A673 (cell line): ENCODE data around the gene PPCS. TPM values are rescaled to one million over a fixed set of nuclear protein-coding genes. Genes with fewer than 3 reads are reported as not detected.

Experiments used
- BruUV-seq: library from RNA; stranded (reverse); fragments of 400-500 nt; replicated peaks from 2 replicates; lab custom pipeline; 2021; lab: Mats Ljungman, UMichigan
- CTCF ChIA-PET: fragments of 300-600 bp; sonication (Branson Sonifier 250); formaldehyde crosslinking; loops from one replicate; lab custom pipeline; 2022; ENCODE audit warnings: antibody characterized with exemption; lab: Charles Lee
- POLR2A ChIA-PET: fragments of 300-600 bp; sonication (Branson Sonifier 250); formaldehyde crosslinking; loops from one replicate; lab custom pipeline; 2022; ENCODE audit warnings: antibody characterized with exemption; ENCODE audit not compliant: low non-redundant PET; lab: Charles Lee
- DNase-seq: peaks from one replicate; pipeline ENCODE4 v3.0.0-alpha.2; 2015; ENCODE audit warnings: low spot score
- H3K27ac ChIP-seq: fragments of 200-600 bp; sonication (generic); 2 replicates; pipeline ENCODE4 v1.5.1; 2016; ENCODE audit warnings: mixed run types, low read depth, mild to moderate bottlenecking, mixed read lengths, antibody characterized with exemption, low read length; ENCODE audit not compliant: poor library complexity, severe bottlenecking
- H3K27me3 ChIP-seq: fragments of 200-600 bp; sonication (generic); replicated peaks from 2 replicates; pipeline ENCODE4 v1.6.1; 2017; ENCODE audit warnings: mixed run types, low read depth, mild to moderate bottlenecking, mixed read lengths, antibody characterized with exemption, low read length; ENCODE audit not compliant: insufficient read depth, poor library complexity
- H3K36me3 ChIP-seq: fragments of 200-600 bp; sonication (generic); 2 replicates; pipeline ENCODE4 v1.6.1; 2016; ENCODE audit warnings: mixed run types, mild to moderate bottlenecking, mixed read lengths, antibody characterized with exemption, low read length; ENCODE audit not compliant: insufficient read depth, poor library complexity, severe bottlenecking
- H3K4me1 ChIP-seq: fragments of 200-600 bp; sonication (generic); 2 replicates; pipeline ENCODE4 v1.6.1; 2017; ENCODE audit warnings: mixed run types, mild to moderate bottlenecking, mixed read lengths, antibody characterized with exemption, low read length; ENCODE audit not compliant: insufficient read depth, poor library complexity, severe bottlenecking
- H3K4me3 ChIP-seq: fragments of 200-600 bp; sonication (generic); 2 replicates; pipeline ENCODE4 v1.5.1; 2016; ENCODE audit warnings: low read depth, mixed run types, mild to moderate bottlenecking, mixed read lengths, low read length; ENCODE audit not compliant: poor library complexity, severe bottlenecking
- H3K9me3 ChIP-seq: fragments of 200-600 bp; sonication (generic); 2 replicates; pipeline ENCODE4 v1.6.1; 2016; ENCODE audit warnings: mixed run types, low read depth, mild to moderate bottlenecking, mixed read lengths, antibody characterized with exemption, low read length; ENCODE audit not compliant: poor library complexity, severe bottlenecking
- CTCF ChIP-seq: fragments of 300-800, 200-600 bp; sonication (generic); conservative IDR thresholded peaks from 2 replicates; pipeline ENCODE4 v1.5.1; 2017; ENCODE audit warnings: low read depth, mild to moderate bottlenecking, antibody characterized with exemption, low read length, moderate library complexity, mixed read lengths
- EZH2 ChIP-seq: fragments of 200-600 bp; sonication (generic); IDR thresholded peaks from 2 replicates; pipeline ENCODE4 v1.6.1; 2017; ENCODE audit warnings: borderline replicate concordance, low read depth, mild to moderate bottlenecking, mixed read lengths, antibody characterized with exemption, low read length; ENCODE audit not compliant: poor library complexity, severe bottlenecking
- intact Hi-C: fragments of 100-400 bp; cut with micrococcal nuclease; formaldehyde crosslinking; loops from one replicate; pipeline ENCODE4 v1.10.0; 2022; ENCODE audit not compliant: unreplicated experiment
- total RNA-seq: library from RNA; stranded (reverse); gene quantifications from 2 replicates; pipeline ENCODE4 v1.2.3, GENCODE V29; 2021

Gene PPCS
- total RNA-seq, 1 experiment from 2014 or later: 35.7 TPM

GRCh38 chr1:42432714-42433113, 23.6 kb upstream of the PPCS start:
- no peak for DNase-seq
- Histone ChIP-seq H3K9me3 (no peaks in the 10 kb centered on the region), H3K27me3 (no peaks in the 10 kb centered on the region), H3K4me3 (no peak overlapping the region), H3K27ac (no peak overlapping the region), H3K4me1 (no peaks in the 10 kb centered on the region), H3K36me3 (no peaks in the 10 kb centered on the region)
- intact Hi-C loops: no loop called here
- POLR2A ChIA-PET: no interaction called here
- CTCF ChIA-PET: no interaction called here
- BruUV-seq: no TSS peak
- no peak for TF ChIP-seq EZH2

GRCh38 chr1:42433369-42433768, 23.0 kb upstream of the PPCS start:
- H3K27me3 ChIP-seq: no peaks in the 10 kb centered on the region
- no peaks in the 10 kb centered on the region for H3K36me3 ChIP-seq
- ChIA-PET CTCF (no interaction called here), POLR2A (no interaction called here)
- intact Hi-C loops: no loop called here
- BruUV-seq: no TSS peak
- DNase-seq: no peak
- no peaks in the 10 kb centered on the region for H3K4me1 ChIP-seq
- H3K27ac ChIP-seq: no peak overlapping the region
- H3K4me3 ChIP-seq: no peak overlapping the region
- TF ChIP-seq EZH2 (no peak), CTCF (no peak)
- no peaks in the 10 kb centered on the region for H3K9me3 ChIP-seq

- Histone ChIP-seq H3K4me1 (no peaks in the 10 kb centered on the region), H3K9me3 (no peaks in the 10 kb centered on the region), H3K36me3 (no peaks in the 10 kb centered on the region), H3K27ac (no peak overlapping the region), H3K27me3 (no peaks in the 10 kb centered on the region), H3K4me3 (no peak overlapping the region)
- ChIA-PET CTCF (no interaction called here), POLR2A (no interaction called here)
- BruUV-seq: no TSS peak
- DNase-seq: no peak
- TF ChIP-seq CTCF (no peak), EZH2 (no peak)
- intact Hi-C loops: no loop called here
Observed at GRCh38 chr1:42434340-42434739, 22.0 kb upstream of the PPCS start.

GRCh38 chr1:42439940-42440339, 16.4 kb upstream of the PPCS start:
- H3K27ac ChIP-seq: no peak overlapping the region
- H3K9me3 ChIP-seq: no peaks in the 10 kb centered on the region
- TF ChIP-seq EZH2 (no peak), CTCF (no peak)
- CTCF ChIA-PET: no interaction called here
- no peaks in the 10 kb centered on the region for H3K4me1 ChIP-seq
- no peaks in the 10 kb centered on the region for H3K27me3 ChIP-seq
- intact Hi-C loops: no loop called here
- POLR2A ChIA-PET: interaction anchor here (0.6 kb wide), 1 partner anchor 23 kb away, joined by 5 read pairs; the partner anchor contains the start of gene CCDC30
- BruUV-seq: no TSS peak
- no peak overlapping the region for H3K4me3 ChIP-seq
- no peaks in the 10 kb centered on the region for H3K36me3 ChIP-seq
- no peak for DNase-seq
